Breast epithelium (tissue), 3 donors: ENCODE results near the gene TTC7B.

Experiments
- CTCF ChIP-seq, 3 donors: fragments of 450-650 bp; IDR thresholded peaks; one replicate each; pipeline ENCODE4 v1.5.1; 2016 to 2017; ENCODE audit warnings: antibody characterized with exemption in 3 of 3, mild to moderate bottlenecking in 3 of 3, moderate library complexity in 3 of 3
- POLR2A ChIP-seq: fragments of 450-650 bp; IDR thresholded peaks from one replicate; pipeline ENCODE4 v1.6.1; 2016; ENCODE audit warnings: antibody characterized with exemption, mild to moderate bottlenecking, moderate library complexity
- POLR2AphosphoS5 ChIP-seq, 3 donors: sonication (generic); formaldehyde crosslinking; IDR thresholded peaks; one replicate each; pipeline ENCODE4 v1.6.1; 2017; ENCODE audit warnings: antibody characterized with exemption in 3 of 3

DNA sequence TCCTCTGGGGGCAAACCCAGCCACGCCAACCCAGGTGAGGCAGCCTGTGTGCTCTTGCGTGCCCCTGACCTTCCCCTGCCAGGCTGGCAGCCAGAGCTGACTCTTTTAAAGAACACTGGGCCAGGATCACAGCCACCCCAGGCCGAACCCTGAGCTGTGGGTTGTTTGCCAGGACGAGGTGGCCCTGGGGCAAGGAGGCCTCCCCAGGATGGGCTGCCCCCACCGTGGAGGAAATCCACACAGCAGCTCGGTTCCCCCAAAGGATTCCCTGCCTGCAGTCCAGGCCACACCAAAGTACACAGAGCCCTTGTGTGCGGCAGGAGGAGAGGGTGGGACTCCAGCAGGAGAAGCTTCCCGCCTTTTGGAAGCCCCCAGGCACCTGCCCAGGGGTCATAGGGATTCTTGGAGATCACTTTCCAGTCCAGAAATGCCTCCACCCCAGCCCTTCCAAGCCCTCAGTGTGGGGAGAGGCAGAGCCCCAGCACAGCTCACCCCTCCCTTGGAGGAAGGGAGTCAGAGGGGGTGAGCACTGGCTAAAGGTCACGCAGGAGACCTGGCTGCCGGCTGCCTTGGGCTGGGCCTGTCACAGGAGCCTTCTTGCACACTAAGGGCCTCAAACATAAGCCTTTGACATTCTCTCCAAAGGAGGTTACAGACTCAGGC is 303.8 kb downstream of the TTC7B start:
- TF ChIP-seq CTCF (IDR thresholded peaks at IDR 0.05) (no peak), POLR2AphosphoS5 (IDR thresholded peaks at IDR 0.05) (no peak), POLR2A (no peak)
